ENCODE results near the gene ALKBH5. TPM values are rescaled to one million over a fixed set of nuclear protein-coding genes. Genes with fewer than 3 reads are reported as not detected.
A peak's percentile ranks its signal among the peaks of the same experiment; 100 is the strongest.

ALKBH5 gene
- total RNA-seq, 1 donor: 108 TPM

GRCh38 chr17:18252160-18252559 is 68.5 kb downstream of the ALKBH5 start:
- H3K4me3 ChIP-seq (ENCODE audit: low read depth, low read length): no peak overlapping the region
- TF ChIP-seq CTCF (IDR thresholded peaks at IDR 0.05; ENCODE audit: insufficient read depth, low read length): no peak
- no peak for DNase-seq (ENCODE audit: low read depth)

- TF ChIP-seq CTCF (IDR thresholded peaks at IDR 0.05; ENCODE audit: insufficient read depth, low read length): no peak
- no peak overlapping the region for H3K4me3 ChIP-seq (ENCODE audit: low read depth, low read length)
- DNase-seq (ENCODE audit: low read depth): no peak
Observed at GRCh38 chr17:18253187-18253884, 69.7 kb downstream of the ALKBH5 start.

GRCh38 chr17:18253947-18254821 is 70.6 kb downstream of the ALKBH5 start:
- DNase-seq (ENCODE audit: low read depth): no peak
- no peak overlapping the region for H3K4me3 ChIP-seq (ENCODE audit: low read depth, low read length)
- TF ChIP-seq CTCF (IDR thresholded peaks at IDR 0.05; ENCODE audit: insufficient read depth, low read length): no peak

GRCh38 chr17:18254888-18255649 is 71.4 kb downstream of the ALKBH5 start:
- no peak for DNase-seq (ENCODE audit: low read depth)
- no peak overlapping the region for H3K4me3 ChIP-seq (ENCODE audit: low read depth, low read length)
- no peak for TF ChIP-seq CTCF (IDR thresholded peaks at IDR 0.05; ENCODE audit: insufficient read depth, low read length)

DNA sequence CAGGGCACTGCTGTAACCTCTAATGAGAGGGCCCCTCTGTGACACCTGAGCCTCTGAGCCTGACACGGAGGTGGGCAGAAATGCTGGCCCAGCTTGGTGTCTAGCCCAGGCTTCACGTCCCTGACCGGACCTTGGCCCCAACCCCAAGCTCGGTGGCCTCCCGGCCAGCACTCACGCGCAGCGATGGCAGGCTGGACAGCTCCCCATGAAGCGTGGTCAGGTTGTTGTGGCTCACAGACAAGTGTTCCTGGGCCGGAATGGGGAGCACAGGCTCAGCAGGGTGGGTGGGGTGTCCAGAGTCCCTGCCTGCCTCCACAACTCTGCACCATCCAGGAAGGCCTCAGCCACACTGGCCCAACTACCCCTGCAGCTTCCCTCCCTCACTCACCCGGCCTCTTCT is 72.7 kb downstream of the ALKBH5 start:
- peak overlapping the region; percentile 17 for H3K4me3 ChIP-seq (ENCODE audit: low read depth, low read length)
- TF ChIP-seq CTCF (IDR thresholded peaks at IDR 0.05; ENCODE audit: insufficient read depth, low read length): no peak
- DNase-seq (ENCODE audit: low read depth): no peak

GRCh38 chr17:18256776-18257175 is 73.1 kb downstream of the ALKBH5 start:
- H3K4me3 ChIP-seq (ENCODE audit: low read depth, low read length): peak overlapping the region; percentile 89
- TF ChIP-seq CTCF (IDR thresholded peaks at IDR 0.05; ENCODE audit: insufficient read depth, low read length): no peak
- DNase-seq (ENCODE audit: low read depth): no peak
